A549 (cell line): ENCODE measurements around the gene GNL1. TPM values are rescaled to one million over a fixed set of nuclear protein-coding genes. Genes with fewer than 3 reads are reported as not detected.

ENCODE experiments used
- ATAC-seq, 2 experiments: fragments of 200-7000 bp in 1 of 2; fragments of >200 bp in 1 of 2; cut with Nextera tagmentation in 1 of 2; cut with Tn5 transposase in 1 of 2; 3 replicates each; pipeline versions ENCODE4 v1.8.0 to v1.9.1; 2018 to 2020; ENCODE audit warnings: mild to moderate bottlenecking in 1 of 2, moderate library complexity in 1 of 2
- CTCF ChIA-PET: fragments of 300-600 bp; sonication (Branson Sonifier 250); formaldehyde crosslinking; extraction: SDS; loops from one replicate; lab custom pipeline; 2021; ENCODE audit warnings: antibody characterized with exemption, inconsistent platforms; lab: Yijun Ruan, JAX
- POLR2A ChIA-PET: fragments of 350-600 bp; formaldehyde crosslinking; extraction: SDS; loops from one replicate; lab custom pipeline; 2021; ENCODE audit warnings: antibody characterized with exemption, inconsistent platforms; lab: Yijun Ruan, JAX
- DNase-seq, 2 experiments: peaks; one replicate each; pipeline versions ENCODE4 v3.0.0 to v3.0.0-alpha.2; 2011 to 2016; ENCODE audit warnings: low read depth in 1 of 2, low spot score in 1 of 2
- FAIRE-seq: peaks from 2 replicates; lab custom pipeline; 2011; peaks lifted over from hg19 to GRCh38; lab: Jason Lieb, UNC
- H3K27ac ChIP-seq, 2 experiments: fragments of >200 bp; sonication (Bioruptor Twin); formaldehyde crosslinking; 3 replicates each; pipeline ENCODE4 v1.5.1; 2016 to 2017
- H3K4me1 ChIP-seq: fragments of >200 bp; sonication (Bioruptor Twin); formaldehyde crosslinking; 3 replicates; pipeline ENCODE4 v1.6.1; 2016
- H3K4me2 ChIP-seq: fragments of >200 bp; sonication (Bioruptor Twin); formaldehyde crosslinking; 3 replicates; pipeline ENCODE4 v1.6.1; 2016
- H3K4me3 ChIP-seq: fragments of >200 bp; sonication (Bioruptor Twin); formaldehyde crosslinking; 3 replicates; pipeline ENCODE4 v1.5.1; 2016
- H3K9me3 ChIP-seq: fragments of >200 bp; sonication (Bioruptor Twin); formaldehyde crosslinking; 3 replicates; pipeline ENCODE4 v1.6.1; 2016
- BCL3 ChIP-seq: fragments of >200 bp; sonication (Bioruptor Twin); formaldehyde crosslinking; IDR thresholded peaks from 3 replicates; pipeline ENCODE4 v1.6.1; 2016
- CHD4 ChIP-seq: fragments of 200-600 bp; sonication (generic); IDR thresholded peaks from 2 replicates; pipeline ENCODE4 v1.6.1; 2016; ENCODE audit warnings: antibody characterized with exemption, mild to moderate bottlenecking, borderline replicate concordance
- CTCF ChIP-seq: fragments of >200 bp; sonication (Bioruptor Twin); formaldehyde crosslinking; IDR thresholded peaks from 3 replicates; pipeline ENCODE4 v1.5.1; 2016
- ELK1 ChIP-seq: fragments of 150-350 bp; IDR thresholded peaks from 2 replicates; pipeline ENCODE4 v1.6.1; 2014; ENCODE audit warnings: low read depth, mild to moderate bottlenecking, low read length
- ESRRA ChIP-seq: fragments of 150-350 bp; IDR thresholded peaks from 2 replicates; pipeline ENCODE4 v1.6.1; 2014; ENCODE audit warnings: mild to moderate bottlenecking, low read length, borderline replicate concordance
- GATA3 ChIP-seq: IDR thresholded peaks from 2 replicates; pipeline ENCODE4 v1.6.1; 2012; ENCODE audit warnings: borderline replicate concordance
- HOXA7 ChIP-seq: fragments of 250-450 bp; sonication (Bioruptor Pico); IDR thresholded peaks from 2 replicates; pipeline ENCODE4 v1.5.0; 2020; ENCODE audit warnings: mild to moderate bottlenecking, moderate library complexity
- JUN ChIP-seq, 2 experiments: fragments of >200 bp; sonication (Bioruptor Twin); formaldehyde crosslinking; IDR thresholded peaks; 2 replicates in 1 of 2; 3 replicates in 1 of 2; pipeline ENCODE4 v1.6.1; 2016 to 2017
- JUNB ChIP-seq: fragments of >200 bp; sonication (Bioruptor Twin); formaldehyde crosslinking; IDR thresholded peaks from 2 replicates; pipeline ENCODE4 v1.6.1; 2016
- MAFK ChIP-seq: fragments of 450-650 bp; IDR thresholded peaks from 2 replicates; pipeline ENCODE4 v1.6.1; 2014; ENCODE audit not compliant: partially characterized antibody
- NFE2L2 ChIP-seq: fragments of 150-350 bp; conservative IDR thresholded peaks from 2 replicates; pipeline ENCODE4 v1.6.1; 2014; ENCODE audit warnings: low read length
- NR3C1 ChIP-seq: fragments of >200 bp; sonication (Bioruptor Twin); formaldehyde crosslinking; IDR thresholded peaks from 3 replicates; pipeline ENCODE4 v1.6.1; 2017
- PBX3 ChIP-seq: IDR thresholded peaks from 2 replicates; pipeline ENCODE4 v1.6.1; 2012
- PHF8 ChIP-seq: fragments of 200-600 bp; sonication (generic); IDR thresholded peaks from 2 replicates; pipeline ENCODE4 v1.6.1; 2016; ENCODE audit warnings: low read depth, mild to moderate bottlenecking, antibody characterized with exemption, moderate library complexity, borderline replicate concordance
- RAD21 ChIP-seq, 2 experiments: fragments of >200 bp in 1 of 2; sonication (Bioruptor Twin) in 1 of 2; formaldehyde crosslinking in 1 of 2; IDR thresholded peaks in 1 of 2; conservative IDR thresholded peaks in 1 of 2; 2 replicates in 1 of 2; 3 replicates in 1 of 2; pipeline ENCODE4 v1.6.1; 2012 to 2018; ENCODE audit warnings: inconsistent platforms in 1 of 2
- RCOR1 ChIP-seq: fragments of 150-350 bp; IDR thresholded peaks from 2 replicates; pipeline ENCODE4 v1.6.1; 2014; ENCODE audit warnings: antibody characterized with exemption, low read length, low read depth
- REST ChIP-seq: fragments of 200-600 bp; sonication (generic); IDR thresholded peaks from 2 replicates; pipeline ENCODE4 v1.6.1; 2016; ENCODE audit warnings: antibody characterized with exemption, mild to moderate bottlenecking, moderate library complexity
- RFX5 ChIP-seq: fragments of 450-650 bp; IDR thresholded peaks from 2 replicates; pipeline ENCODE4 v1.7.1; 2014; ENCODE audit warnings: antibody characterized with exemption, mild to moderate bottlenecking, moderate library complexity
- SREBF2 ChIP-seq: fragments of 450-650 bp; IDR thresholded peaks from 2 replicates; pipeline ENCODE4 v1.6.1; 2014; ENCODE audit warnings: mild to moderate bottlenecking, moderate library complexity
- TFCP2L1 ChIP-seq: fragments of 250-450 bp; sonication (Bioruptor Pico); IDR thresholded peaks from 2 replicates; pipeline ENCODE4 v1.5.0; 2021; ENCODE audit warnings: mild to moderate bottlenecking
- TP53 ChIP-seq: fragments of 250-450 bp; sonication (Bioruptor Pico); IDR thresholded peaks from 2 replicates; pipeline ENCODE4 v1.5.0; 2021; ENCODE audit warnings: mild to moderate bottlenecking, moderate library complexity
- ZNF302 ChIP-seq: fragments of 250-450 bp; sonication (Bioruptor Pico); IDR thresholded peaks from 2 replicates; pipeline ENCODE4 v1.9.0; 2021; ENCODE audit warnings: inconsistent platforms, mild to moderate bottlenecking, moderate library complexity
- WGBS: methylation state at CpG from one replicate; pipeline ENCODE4 v1.1.6; 2017; ENCODE audit errors: missing lambda C conversion rate; 5-methylcytosine and 5-hydroxymethylcytosine counted together
- polyA plus RNA-seq, 4 experiments: library from polyadenylated mRNA; depleted of rRNA in 3 of 4; stranded (reverse); fragments of >200 nt; fragmentation: RNase III in 1 of 4; extraction: RNeasy Plus Mini Kit Qiagen cat#74134 plus additional on column Dnase treatment in 1 of 4; gene quantifications; 2 replicates in 3 of 4; 3 replicates in 1 of 4; pipeline ENCODE4 v1.2.3, GENCODE V29; 2011 to 2017

The GNL1 gene
- polyA plus RNA-seq, 2 of the 4 experiments (the other 2 are of a cell fraction) = 18.5 to 27.2 TPM

GRCh38 chr6:30556066-30556905 lies at the start of gene GNL1 (continued):
- TF ChIP-seq CTCF = no peak
- no peak for TF ChIP-seq REST
- no peak for TF ChIP-seq RFX5
- no peak for TF ChIP-seq ESRRA

GRCh38 chr6:30603961-30604360 lies 47.7 kb upstream of the GNL1 start:
- Histone ChIP-seq H3K9me3 (no peaks in the 10 kb centered on the region), H3K4me2 (no peak overlapping the region), H3K4me3 (no peak overlapping the region), H3K4me1 (no peaks in the 10 kb centered on the region), H3K27ac (no peak overlapping the region)
- TF ChIP-seq PBX3 (no peak), TFCP2L1 (CRISPR knock-in tag) (no peak)
- no peak for DNase-seq
- WGBS = 95% methylated on average over 13 of the region's 13 CpGs
- ChIA-PET CTCF (interaction anchor here (1.5 to 2.2 kb wide), 2 partner anchors 9 to 17 kb away, joined by 5 to 6 read pairs; no protein-coding TSS in a partner anchor), POLR2A (no interaction called here)
- no peak for FAIRE-seq
- no peak for ATAC-seq

- POLR2A ChIA-PET = interaction anchor here (0.5 to 2.0 kb wide), 2 partner anchors 11 to 65 kb away, joined by 5 to 9 read pairs; no protein-coding TSS in a partner anchor
- Histone ChIP-seq H3K4me3 (no peak overlapping the region), H3K9me3 (no peaks in the 10 kb centered on the region), H3K27ac (no peak overlapping the region), H3K4me1 (no peaks in the 10 kb centered on the region), H3K4me2 (no peak overlapping the region)
- no peak for DNase-seq
- 90% methylated on average over 17 of the region's 39 CpGs for WGBS
- no peak for ATAC-seq
- FAIRE-seq = no peak
- CTCF ChIA-PET = interaction anchor here (1.6 kb wide), 1 partner anchor 57 kb away, joined by 4 read pairs; no protein-coding TSS in a partner anchor
- TF ChIP-seq RAD21 (conservative IDR thresholded peaks at IDR 0.05 in 1 of 2, IDR thresholded peaks at IDR 0.05 in 1 of 2) = no peak
- no peak for TF ChIP-seq JUNB
- TF ChIP-seq RCOR1 = no peak
- TF ChIP-seq CHD4 = no peak
- TF ChIP-seq ELK1 = no peak
- no peak for TF ChIP-seq NR3C1
- TF ChIP-seq JUN (IDR thresholded peaks at IDR 0.05) = no peak
- no peak for TF ChIP-seq BCL3
- no peak for TF ChIP-seq SREBF2
- TF ChIP-seq ZNF302 = no peak
- no peak for TF ChIP-seq ESRRA
- no peak for TF ChIP-seq HOXA7 (CRISPR knock-in tag)
- TF ChIP-seq TP53 (CRISPR knock-in tag) = no peak
- TF ChIP-seq NFE2L2 = no peak
- TF ChIP-seq PHF8 = no peak
- TF ChIP-seq GATA3 = no peak
- TF ChIP-seq MAFK = no peak
Measured at GRCh38 chr6:30601815-30602641, 45.7 kb upstream of the GNL1 start.
